ENCODE measurements around the gene CHST10. TPM values are rescaled to one million over a fixed set of nuclear protein-coding genes. Genes with fewer than 3 reads are reported as not detected.

The CHST10 gene
- total and polyA plus RNA-seq, 4 donors = 0.11 to 5.2 (median 0.99) TPM

DNA sequence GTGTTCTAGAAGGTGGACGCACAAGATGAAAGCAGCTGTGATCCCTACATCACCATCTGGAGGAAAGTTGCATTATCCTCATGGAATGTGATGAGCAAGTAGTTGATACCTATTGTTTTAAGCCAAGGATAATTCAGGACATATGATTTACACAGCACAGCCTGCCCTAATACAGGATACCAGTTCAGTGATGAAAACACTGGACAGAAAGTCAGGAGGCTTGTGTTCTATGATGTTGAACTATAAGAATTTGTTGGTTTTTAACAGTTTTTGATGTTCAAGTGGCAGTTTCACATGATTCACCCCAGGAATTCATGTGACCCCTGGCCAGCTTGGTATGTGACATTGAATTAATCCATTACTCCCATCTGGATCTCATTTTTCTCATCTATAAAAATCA lies 6.2 kb upstream of the CHST10 start:
- no peak for DNase-seq (ENCODE audit: low spot score)
- H3K4me3 ChIP-seq (ENCODE audit: low read depth in 1 of 3, low read length in 3 of 3) = no peak overlapping the region
- WGBS = 92% methylated on average over 1 of the region's 1 CpG

GRCh38 chr2:100422320-100423055 lies 5.0 kb upstream of the CHST10 start:
- no peak for DNase-seq (ENCODE audit: low spot score)

More for the DNA sequence above, 6.2 kb upstream of the CHST10 start:
- no peak overlapping the region for H3K27ac ChIP-seq (ENCODE audit: low read depth in 1 of 2, low read length in 2 of 2)
- H3K9ac ChIP-seq (ENCODE audit: low read depth in 1 of 2, low read length in 2 of 2) = no peak overlapping the region
- H3K4me1 ChIP-seq (ENCODE audit: control insufficient read depth in 4 of 4, insufficient read depth in 4 of 4, low read length in 3 of 4) = no peaks in the 10 kb centered on the region
- H3K9me3 ChIP-seq (ENCODE audit: control insufficient read depth in 4 of 4, low read length in 3 of 4) = no peaks in the 10 kb centered on the region
- H3K27me3 ChIP-seq (ENCODE audit: control insufficient read depth in 4 of 4, insufficient read depth in 4 of 4, low read length in 3 of 4) = peaks cover 0 to 6% (median 0%) of the 10 kb centered on the region in 4 donors
- TF ChIP-seq FOXA2 (IDR thresholded peaks at IDR 0.05) (no peak), MAX (IDR thresholded peaks at IDR 0.05) (no peak), FOXA1 (IDR thresholded peaks at IDR 0.05) (no peak), EGR1 (IDR thresholded peaks at IDR 0.05; ENCODE audit: low read depth in 2 of 2) (no peak), TAF1 (conservative IDR thresholded peaks at IDR 0.05) (no peak), HNF4A (conservative IDR thresholded peaks at IDR 0.05) (no peak)
- TF ChIP-seq, protein P1, sequence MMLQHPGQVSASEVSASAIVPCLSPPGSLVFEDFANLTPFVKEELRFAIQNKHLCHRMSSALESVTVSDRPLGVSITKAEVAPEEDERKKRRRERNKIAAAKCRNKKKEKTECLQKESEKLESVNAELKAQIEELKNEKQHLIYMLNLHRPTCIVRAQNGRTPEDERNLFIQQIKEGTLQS (IDR thresholded peaks at IDR 0.05) = no peak
- H3K36me3 ChIP-seq (ENCODE audit: control insufficient read depth in 4 of 4, insufficient read depth in 3 of 4, low read depth in 1 of 4, low read length in 3 of 4) = no peaks in the 10 kb centered on the region

GRCh38 chr2:100419915-100420314 lies 2.4 kb upstream of the CHST10 start:
- Histone ChIP-seq H3K27ac (ENCODE audit: low read depth in 1 of 2, low read length in 2 of 2) (no peak overlapping the region), H3K4me3 (ENCODE audit: low read depth in 1 of 3, low read length in 3 of 3) (no peak overlapping the region), H3K9ac (ENCODE audit: low read depth in 1 of 2, low read length in 2 of 2) (no peak overlapping the region), H3K27me3 (ENCODE audit: control insufficient read depth in 4 of 4, insufficient read depth in 4 of 4, low read length in 3 of 4) (no peaks in the 10 kb centered on the region), H3K36me3 (ENCODE audit: control insufficient read depth in 4 of 4, insufficient read depth in 3 of 4, low read depth in 1 of 4, low read length in 3 of 4) (no peaks in the 10 kb centered on the region), H3K4me1 (ENCODE audit: control insufficient read depth in 4 of 4, insufficient read depth in 4 of 4, low read length in 3 of 4) (peaks cover 0 to 7% (median 7%) of the 10 kb centered on the region in 4 donors), H3K9me3 (ENCODE audit: control insufficient read depth in 4 of 4, low read length in 3 of 4) (no peaks in the 10 kb centered on the region)
- DNase-seq (ENCODE audit: low spot score) = no peak
- WGBS = 70% methylated on average over 3 of the region's 3 CpGs
- TF ChIP-seq SP1 (IDR thresholded peaks at IDR 0.05) (no peak), GABPA (IDR thresholded peaks at IDR 0.05 in 1 of 2, conservative IDR thresholded peaks at IDR 0.05 in 1 of 2) (no peak), FOXA2 (IDR thresholded peaks at IDR 0.05) (no peak), NR2F2 (IDR thresholded peaks at IDR 0.05) (no peak), FOXA1 (IDR thresholded peaks at IDR 0.05) (no peak), RAD21 (IDR thresholded peaks at IDR 0.05) (no peak), YY1 (IDR thresholded peaks at IDR 0.05) (no peak), TAF1 (conservative IDR thresholded peaks at IDR 0.05) (no peak), EGR1 (IDR thresholded peaks at IDR 0.05; ENCODE audit: low read depth in 2 of 2) (no peak), RXRA (IDR thresholded peaks at IDR 0.05) (no peak), HNF4G (IDR thresholded peaks at IDR 0.05) (no peak), JUND (IDR thresholded peaks at IDR 0.05) (no peak), MAX (IDR thresholded peaks at IDR 0.05) (no peak)
- TF ChIP-seq, protein P2, sequence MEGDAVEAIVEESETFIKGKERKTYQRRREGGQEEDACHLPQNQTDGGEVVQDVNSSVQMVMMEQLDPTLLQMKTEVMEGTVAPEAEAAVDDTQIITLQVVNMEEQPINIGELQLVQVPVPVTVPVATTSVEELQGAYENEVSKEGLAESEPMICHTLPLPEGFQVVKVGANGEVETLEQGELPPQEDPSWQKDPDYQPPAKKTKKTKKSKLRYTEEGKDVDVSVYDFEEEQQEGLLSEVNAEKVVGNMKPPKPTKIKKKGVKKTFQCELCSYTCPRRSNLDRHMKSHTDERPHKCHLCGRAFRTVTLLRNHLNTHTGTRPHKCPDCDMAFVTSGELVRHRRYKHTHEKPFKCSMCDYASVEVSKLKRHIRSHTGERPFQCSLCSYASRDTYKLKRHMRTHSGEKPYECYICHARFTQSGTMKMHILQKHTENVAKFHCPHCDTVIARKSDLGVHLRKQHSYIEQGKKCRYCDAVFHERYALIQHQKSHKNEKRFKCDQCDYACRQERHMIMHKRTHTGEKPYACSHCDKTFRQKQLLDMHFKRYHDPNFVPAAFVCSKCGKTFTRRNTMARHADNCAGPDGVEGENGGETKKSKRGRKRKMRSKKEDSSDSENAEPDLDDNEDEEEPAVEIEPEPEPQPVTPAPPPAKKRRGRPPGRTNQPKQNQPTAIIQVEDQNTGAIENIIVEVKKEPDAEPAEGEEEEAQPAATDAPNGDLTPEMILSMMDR (IDR thresholded peaks at IDR 0.05; ENCODE audit: low read depth, low read length, missing input control) = no peak
- TF ChIP-seq, protein P3, sequence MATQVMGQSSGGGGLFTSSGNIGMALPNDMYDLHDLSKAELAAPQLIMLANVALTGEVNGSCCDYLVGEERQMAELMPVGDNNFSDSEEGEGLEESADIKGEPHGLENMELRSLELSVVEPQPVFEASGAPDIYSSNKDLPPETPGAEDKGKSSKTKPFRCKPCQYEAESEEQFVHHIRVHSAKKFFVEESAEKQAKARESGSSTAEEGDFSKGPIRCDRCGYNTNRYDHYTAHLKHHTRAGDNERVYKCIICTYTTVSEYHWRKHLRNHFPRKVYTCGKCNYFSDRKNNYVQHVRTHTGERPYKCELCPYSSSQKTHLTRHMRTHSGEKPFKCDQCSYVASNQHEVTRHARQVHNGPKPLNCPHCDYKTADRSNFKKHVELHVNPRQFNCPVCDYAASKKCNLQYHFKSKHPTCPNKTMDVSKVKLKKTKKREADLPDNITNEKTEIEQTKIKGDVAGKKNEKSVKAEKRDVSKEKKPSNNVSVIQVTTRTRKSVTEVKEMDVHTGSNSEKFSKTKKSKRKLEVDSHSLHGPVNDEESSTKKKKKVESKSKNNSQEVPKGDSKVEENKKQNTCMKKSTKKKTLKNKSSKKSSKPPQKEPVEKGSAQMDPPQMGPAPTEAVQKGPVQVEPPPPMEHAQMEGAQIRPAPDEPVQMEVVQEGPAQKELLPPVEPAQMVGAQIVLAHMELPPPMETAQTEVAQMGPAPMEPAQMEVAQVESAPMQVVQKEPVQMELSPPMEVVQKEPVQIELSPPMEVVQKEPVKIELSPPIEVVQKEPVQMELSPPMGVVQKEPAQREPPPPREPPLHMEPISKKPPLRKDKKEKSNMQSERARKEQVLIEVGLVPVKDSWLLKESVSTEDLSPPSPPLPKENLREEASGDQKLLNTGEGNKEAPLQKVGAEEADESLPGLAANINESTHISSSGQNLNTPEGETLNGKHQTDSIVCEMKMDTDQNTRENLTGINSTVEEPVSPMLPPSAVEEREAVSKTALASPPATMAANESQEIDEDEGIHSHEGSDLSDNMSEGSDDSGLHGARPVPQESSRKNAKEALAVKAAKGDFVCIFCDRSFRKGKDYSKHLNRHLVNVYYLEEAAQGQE (IDR thresholded peaks at IDR 0.05) = no peak

More at GRCh38 chr2:100422320-100423055, 5.0 kb upstream of the CHST10 start:
- no peaks in the 10 kb centered on the region for H3K9me3 ChIP-seq (ENCODE audit: control insufficient read depth in 4 of 4, low read length in 3 of 4)
- H3K4me1 ChIP-seq (ENCODE audit: control insufficient read depth in 4 of 4, insufficient read depth in 4 of 4, low read length in 3 of 4) = peaks cover 0 to 3% (median 0%) of the 10 kb centered on the region in 4 donors
- no peaks in the 10 kb centered on the region for H3K36me3 ChIP-seq (ENCODE audit: control insufficient read depth in 4 of 4, insufficient read depth in 3 of 4, low read depth in 1 of 4, low read length in 3 of 4)
- peaks cover 0 to 6% (median 0%) of the 10 kb centered on the region in 4 donors for H3K27me3 ChIP-seq (ENCODE audit: control insufficient read depth in 4 of 4, insufficient read depth in 4 of 4, low read length in 3 of 4)
- WGBS = 90% methylated on average over 4 of the region's 4 CpGs
- no peak overlapping the region for H3K9ac ChIP-seq (ENCODE audit: low read depth in 1 of 2, low read length in 2 of 2)
- no peak overlapping the region for H3K4me3 ChIP-seq (ENCODE audit: low read depth in 1 of 3, low read length in 3 of 3)
- no peak overlapping the region for H3K27ac ChIP-seq (ENCODE audit: low read depth in 1 of 2, low read length in 2 of 2)
- TF ChIP-seq, protein P2 (IDR thresholded peaks at IDR 0.05; ENCODE audit: low read depth, low read length, missing input control) = peak; percentile 44
- TF ChIP-seq SP1 (IDR thresholded peaks at IDR 0.05) (no peak), RAD21 (IDR thresholded peaks at IDR 0.05) (peak; percentile 25 to 53)
